COR-L47 (cell line): ENCODE data around the gene FAM174B.

Experiments
- DNase-seq: peaks from one replicate; lab custom pipeline; 2025; lab: John Stamatoyannopoulos, UW

FAM174B gene

GRCh38 chr15:92638709-92639365 is 16.7 kb downstream of the FAM174B start:
- no peak for DNase-seq

DNA sequence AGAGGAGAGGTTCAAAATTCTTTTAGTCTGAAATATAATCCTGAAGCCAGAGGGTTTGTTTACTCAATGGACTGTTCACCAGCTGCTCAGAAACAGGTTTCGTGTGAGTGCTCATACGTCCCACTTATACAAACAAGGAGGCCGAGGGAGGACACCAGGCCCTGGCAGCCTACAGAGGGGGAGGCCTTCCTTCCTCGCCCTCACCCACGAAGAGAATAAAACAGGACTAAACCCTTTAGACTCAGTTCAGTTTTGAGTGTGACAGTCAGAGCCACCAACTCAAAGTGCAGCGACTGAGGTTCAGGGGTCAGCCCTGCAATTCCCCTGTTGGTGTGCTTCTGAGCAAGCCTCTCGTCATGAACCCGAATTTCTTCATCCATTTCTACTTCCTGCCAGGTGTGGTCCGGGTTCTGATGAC is 17.3 kb downstream of the FAM174B start:
- DNase-seq: peak; percentile 78

DNA sequence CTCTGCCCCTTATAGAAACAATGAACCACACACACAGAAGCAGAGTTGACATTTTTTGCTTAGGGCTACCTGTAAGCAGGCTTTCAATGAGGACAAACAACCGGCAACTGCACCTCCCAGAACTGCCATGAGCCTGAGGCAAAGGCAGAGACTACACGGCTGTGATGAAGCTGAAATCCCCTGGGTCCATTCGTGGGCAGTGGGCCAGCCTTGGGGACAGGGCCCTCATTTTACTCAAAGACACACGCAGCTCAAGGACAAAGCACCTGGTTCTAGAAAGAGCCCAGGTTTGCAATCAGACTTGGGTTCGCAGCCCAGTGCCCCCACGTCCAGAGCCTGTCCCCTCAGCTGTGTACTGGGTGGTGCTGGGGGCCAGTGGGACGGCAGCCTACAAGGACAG is 17.9 kb downstream of the FAM174B start:
- no peak for DNase-seq

DNA sequence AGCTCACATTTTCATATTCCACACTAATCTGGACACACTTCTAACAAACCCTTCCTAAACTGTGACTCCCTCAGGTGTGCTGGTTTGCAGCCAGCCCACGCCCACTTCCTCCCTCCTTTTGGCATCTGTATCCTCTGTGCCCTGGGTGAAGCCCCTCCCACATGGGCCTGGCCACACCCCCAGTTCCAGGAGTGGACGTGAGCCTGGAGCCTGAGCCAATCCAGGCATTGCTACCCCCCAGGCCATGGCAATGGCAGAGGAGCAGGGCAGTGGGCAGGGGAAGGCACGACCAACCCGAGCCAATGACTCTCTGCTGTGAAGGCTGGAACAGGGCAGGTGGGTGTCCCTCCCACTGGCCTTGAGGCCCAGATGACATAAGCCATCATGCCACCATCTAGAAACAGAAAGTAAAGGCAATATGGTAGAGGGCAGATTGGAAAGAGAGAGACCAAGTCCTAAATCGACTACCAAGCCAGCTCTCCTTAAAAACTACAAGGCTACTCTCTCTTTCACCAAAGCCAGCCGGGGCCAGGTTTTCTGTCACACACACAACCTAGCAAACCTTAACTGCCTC is 18.6 kb downstream of the FAM174B start:
- no peak for DNase-seq

DNA sequence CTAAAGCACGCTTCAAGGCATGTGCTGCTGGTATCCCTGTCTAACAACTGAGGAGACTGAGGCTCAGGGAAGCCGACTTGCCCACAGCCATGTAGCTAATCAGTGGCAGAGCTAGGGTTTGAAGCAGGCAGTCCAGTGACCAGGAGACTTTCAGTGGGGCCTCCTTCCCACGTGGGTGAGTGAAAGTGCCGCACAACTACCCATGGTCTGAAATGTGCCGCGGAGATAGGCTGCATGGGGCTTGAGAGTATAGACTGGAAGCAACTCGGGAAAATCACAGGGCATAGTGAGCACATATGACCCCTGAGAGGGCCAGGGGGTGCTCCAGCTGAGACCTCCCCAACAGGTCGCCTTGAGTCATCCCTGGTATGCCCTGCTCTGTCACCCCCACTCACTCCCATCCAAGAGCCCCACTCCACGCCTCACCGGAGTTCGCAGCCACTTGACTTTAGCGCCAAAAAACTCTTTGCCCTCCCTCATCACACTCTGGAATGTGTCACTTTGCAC is 19.1 kb downstream of the FAM174B start:
- DNase-seq: no peak

DNA sequence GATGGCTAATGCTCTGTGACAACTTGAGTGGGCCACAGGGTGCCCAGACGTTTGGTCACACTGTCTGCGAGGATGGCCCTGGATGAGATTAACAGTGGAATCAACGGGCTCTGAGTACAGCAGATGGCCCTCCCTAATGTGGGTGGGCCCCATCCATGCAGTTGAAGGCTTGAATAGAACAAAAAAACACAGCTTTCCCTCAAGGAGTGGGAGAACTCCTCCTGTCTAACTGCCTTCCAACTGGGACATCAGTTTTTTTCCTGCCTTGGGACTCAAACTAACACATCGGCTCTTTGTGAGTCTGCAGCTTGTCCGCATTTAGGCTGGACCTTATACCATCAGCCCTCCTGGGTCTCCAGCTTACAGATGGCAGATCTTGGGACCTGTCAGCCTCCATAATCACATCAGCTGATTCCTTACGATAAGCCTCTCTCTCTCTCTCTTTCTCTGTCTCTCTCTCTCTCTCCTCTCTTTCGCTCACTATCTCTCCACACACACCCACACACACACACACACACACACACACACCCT is 20.8 kb downstream of the FAM174B start:
- no peak for DNase-seq

DNA sequence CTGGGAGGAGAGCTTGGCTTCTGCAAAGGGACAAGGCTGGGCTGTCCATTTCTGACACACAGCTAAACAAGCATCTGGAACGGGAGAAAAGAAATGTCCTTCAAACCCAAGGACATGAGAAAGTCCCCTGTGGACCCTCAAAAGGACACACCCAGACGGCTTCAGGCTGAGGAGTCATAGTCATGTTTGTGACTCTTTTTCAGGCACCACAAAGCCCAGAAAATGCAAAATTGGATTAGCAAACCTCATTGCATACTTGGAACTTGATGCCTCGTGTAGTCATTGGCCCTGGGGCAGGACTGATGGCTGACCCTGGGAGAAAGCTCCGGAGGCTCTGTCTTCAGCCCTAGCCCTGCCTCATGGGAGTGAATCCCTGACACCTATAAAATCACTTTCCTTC is 21.5 kb downstream of the FAM174B start:
- no peak for DNase-seq

DNA sequence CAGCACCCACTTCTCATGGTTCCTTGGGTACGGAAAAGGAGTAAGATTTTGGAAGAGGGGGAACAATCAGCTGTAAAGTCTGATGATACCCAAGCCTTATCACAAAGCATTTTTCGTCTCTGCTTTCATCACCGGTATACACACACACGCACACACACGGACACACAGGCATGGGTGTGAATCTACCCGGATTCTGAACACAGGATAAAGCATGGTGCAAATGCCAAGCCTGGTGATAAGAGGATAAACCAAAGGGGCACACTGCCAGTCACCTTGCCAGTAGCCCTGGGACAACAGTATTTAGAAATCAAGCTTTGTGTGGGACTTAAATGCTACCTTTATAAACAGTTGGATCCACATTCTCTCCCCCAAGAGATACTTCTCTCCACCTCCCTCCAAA is 22.2 kb downstream of the FAM174B start:
- DNase-seq: no peak

DNA sequence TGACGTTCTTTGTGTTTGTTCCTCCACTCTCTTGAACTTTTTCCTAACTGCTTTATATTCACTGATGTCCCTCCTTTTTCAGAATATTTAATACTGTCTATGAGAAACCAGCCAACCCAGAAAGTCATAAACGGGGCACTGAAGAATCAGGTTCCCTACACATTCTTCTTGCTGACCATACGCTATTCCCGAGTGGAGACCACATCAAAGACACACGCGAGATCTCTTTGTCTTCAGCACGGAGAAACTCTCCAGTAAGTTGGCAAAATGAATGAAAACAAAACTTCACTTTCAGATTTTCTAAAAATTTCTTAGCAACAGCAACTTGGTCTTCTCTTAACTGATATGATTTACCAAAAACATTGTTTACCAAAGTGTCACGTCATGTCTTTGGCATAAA is 22.6 kb downstream of the FAM174B start:
- no peak for DNase-seq

DNA sequence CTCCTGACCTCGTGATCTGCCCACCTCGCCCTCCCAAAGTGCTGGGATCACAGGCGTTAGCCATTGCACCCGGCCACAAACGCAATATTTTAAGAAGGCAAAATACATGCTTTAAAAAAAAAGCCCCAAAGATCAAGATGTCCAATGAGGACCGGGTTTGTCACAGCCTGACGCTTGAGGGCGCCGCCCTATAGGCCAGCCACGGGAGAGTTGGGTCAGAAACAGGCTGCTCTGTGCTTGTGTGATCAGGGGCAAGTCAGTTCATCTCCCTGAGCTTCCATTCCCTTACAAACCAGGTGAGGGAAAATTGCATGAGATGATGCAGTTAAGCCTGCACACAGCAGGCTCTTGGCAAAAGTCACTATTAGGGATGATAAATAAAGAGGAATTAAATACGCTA is 23.9 kb downstream of the FAM174B start:
- DNase-seq: no peak

DNA sequence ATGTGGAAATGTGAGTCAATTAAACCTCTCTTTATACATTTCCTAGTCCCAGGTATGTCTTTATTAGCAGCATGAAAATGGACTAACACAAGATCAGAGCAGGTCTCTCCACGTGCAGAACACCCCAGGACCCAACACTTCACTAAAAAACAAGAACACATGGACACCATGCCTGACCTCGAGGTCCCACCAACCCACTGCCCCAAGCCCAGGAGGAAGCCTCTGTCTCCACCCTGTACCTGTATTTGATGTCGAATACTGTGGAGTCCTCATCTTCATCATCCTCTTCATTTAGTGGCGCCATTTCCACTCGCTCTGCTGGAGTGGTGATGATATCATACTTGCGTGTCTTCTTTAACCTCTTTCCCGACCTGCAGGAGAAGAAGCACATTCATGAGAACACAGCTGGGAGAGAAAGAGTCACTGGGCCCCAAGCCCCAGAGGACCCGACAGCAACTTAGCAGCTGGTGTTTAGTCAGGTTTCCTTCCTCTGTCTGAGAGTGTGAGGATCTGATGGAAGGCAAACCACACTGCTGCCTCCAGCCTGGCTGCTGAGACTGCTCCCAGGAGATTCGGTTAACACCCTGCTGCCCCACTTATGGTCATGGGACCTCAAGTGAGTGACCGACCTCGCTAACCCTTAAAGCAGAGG is 25.5 kb downstream of the FAM174B start:
- no peak for DNase-seq

DNA sequence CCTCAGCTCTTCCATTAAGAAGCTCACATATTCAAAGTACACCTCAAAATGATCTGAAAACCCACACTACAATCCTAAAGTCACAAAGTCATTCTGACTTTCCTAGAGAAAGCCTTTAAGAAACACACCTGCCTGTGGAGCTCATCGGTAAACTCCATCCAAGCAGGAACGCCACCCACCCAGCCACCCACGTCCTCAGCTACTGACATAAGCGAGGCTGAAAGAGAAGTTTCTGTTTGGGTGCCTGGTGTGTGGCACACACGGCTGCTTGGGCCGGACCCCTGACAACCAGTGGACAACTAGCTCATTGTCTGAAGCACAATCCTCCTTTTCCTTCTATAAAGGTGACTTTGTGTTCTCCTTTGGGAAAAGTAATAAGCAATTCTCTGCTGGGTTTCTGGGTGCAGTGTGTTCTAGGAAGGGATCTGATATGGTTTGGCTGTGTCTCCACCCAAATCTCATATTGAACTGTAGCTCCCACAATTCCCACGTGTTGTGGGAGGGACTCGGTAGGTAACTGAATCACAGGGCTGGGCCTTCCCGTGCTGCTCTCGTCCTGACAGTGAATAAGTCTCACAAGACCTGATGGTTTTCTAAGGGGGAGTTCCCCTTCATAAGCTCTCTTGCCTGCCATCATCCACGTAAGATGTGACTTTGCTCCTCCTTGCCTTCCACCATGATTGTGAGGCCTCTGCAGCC is 26.1 kb downstream of the FAM174B start:
- no peak for DNase-seq

- DNase-seq: no peak
Measured at GRCh38 chr15:92627014-92627413, 28.6 kb downstream of the FAM174B start.

- no peak for DNase-seq
Measured at GRCh38 chr15:92625251-92625980, 30.2 kb downstream of the FAM174B start.

GRCh38 chr15:92624401-92624991 is 31.1 kb downstream of the FAM174B start:
- peak; percentile 46 for DNase-seq

DNA sequence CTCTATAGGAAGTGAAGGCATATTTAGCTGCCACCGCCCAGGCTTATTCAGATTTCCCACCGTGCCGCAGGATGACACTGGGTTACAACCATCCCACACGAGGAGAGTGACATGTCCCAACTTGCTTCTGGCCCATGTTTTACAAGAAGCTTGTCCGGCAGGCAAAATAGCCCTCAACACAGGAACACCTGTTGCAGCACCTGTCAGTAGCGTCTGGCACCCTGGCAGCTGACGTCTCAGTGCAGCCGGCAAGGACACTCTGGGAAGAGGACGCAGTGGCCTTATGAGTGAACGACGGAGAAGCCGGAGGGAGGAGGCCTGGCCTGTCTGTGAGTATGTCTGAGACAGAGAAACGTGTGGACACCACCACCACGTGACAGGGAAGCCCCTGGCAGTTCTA is 32.1 kb downstream of the FAM174B start:
- DNase-seq: peak; percentile 71

- DNase-seq: no peak
Measured at GRCh38 chr15:92621972-92622533, 33.5 kb downstream of the FAM174B start.

GRCh38 chr15:92620991-92621390 is 34.6 kb downstream of the FAM174B start:
- no peak for DNase-seq

DNA sequence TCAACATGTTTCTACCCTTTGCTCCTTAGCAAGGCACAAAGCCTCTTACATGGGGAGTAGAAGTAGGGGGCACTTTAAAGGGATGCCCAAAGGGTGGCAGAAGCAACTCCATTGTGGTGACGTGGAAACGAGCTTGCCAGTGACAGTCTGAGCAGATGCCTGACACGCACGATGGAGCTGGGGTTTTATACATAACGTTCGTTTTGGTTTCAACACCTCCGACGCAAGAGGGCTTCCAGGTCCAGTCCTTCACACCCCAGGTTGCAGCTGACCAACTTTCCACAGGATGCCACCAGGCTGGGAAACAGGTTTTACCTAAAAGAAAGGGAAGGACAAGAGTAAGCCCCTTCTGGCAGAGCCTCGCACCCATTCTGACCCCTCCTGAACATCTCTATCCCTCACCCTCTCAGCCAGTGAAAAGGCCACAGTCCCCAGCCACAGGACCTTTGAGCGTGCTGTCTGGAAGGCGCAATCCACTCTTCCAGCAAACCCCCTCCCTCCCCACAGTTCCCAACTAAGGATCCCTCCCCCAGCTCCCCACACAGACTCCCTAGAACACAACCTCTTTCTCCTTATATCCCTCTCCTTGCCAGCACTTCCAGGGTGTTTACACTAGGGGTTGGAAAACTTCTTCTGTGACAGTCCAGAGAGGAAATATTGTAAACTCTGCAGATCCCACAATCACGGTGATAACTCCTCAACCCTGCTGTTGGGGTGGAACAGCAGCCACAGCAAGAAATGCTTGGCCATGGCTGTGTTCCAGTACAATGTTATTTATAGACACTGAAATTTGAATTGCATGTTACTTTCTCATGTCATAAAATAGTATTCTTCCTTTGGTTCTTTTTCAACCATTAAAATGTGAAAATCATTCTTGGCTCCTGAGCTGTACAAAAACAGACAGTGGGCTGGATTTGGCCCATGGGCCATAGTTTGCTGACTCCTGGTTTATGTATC is 36.2 kb downstream of the FAM174B start:
- DNase-seq: no peak
